Large intestine (tissue), 3 donors: ENCODE results near the gene AKAP13. TPM values are rescaled to one million over a fixed set of nuclear protein-coding genes. Genes with fewer than 3 reads are reported as not detected.

Source experiments
- DNase-seq, 2 donors: peaks; one replicate each; pipeline versions ENCODE4 v3.0.0 to v3.0.0-alpha.2; 2013
- H3K27ac ChIP-seq: one replicate; pipeline ENCODE4 v1.5.1; 2013; ENCODE audit warnings: low read length
- H3K27me3 ChIP-seq: 2 replicates; pipeline ENCODE4 v1.6.1; 2013; ENCODE audit warnings: low read length; ENCODE audit not compliant: control insufficient read depth, insufficient read depth
- H3K36me3 ChIP-seq: 2 replicates; pipeline ENCODE4 v1.6.1; 2013; ENCODE audit warnings: low read length; ENCODE audit not compliant: control insufficient read depth, insufficient read depth
- H3K4me1 ChIP-seq: one replicate; pipeline ENCODE4 v1.6.1; 2013; ENCODE audit warnings: low read length; ENCODE audit not compliant: control insufficient read depth, insufficient read depth
- H3K4me3 ChIP-seq: one replicate; pipeline ENCODE4 v1.5.1; 2013; ENCODE audit warnings: low read length
- H3K9me3 ChIP-seq: one replicate; pipeline ENCODE4 v1.6.1; 2013; ENCODE audit warnings: mild to moderate bottlenecking, low read depth, low read length, moderate library complexity; ENCODE audit not compliant: control insufficient read depth
- WGBS: methylation state at CpG from one replicate; pipeline ENCODE4 v1.1.5; 2013; ENCODE audit warnings: low lambda C conversion rate; ENCODE audit not compliant: insufficient coverage; 5-methylcytosine and 5-hydroxymethylcytosine counted together
- polyA plus RNA-seq: library from polyadenylated mRNA; unstranded; fragments of 120-200 nt; gene quantifications from one replicate; pipeline ENCODE4 v1.2.1, GENCODE V29; 2013

The AKAP13 gene
- polyA plus RNA-seq, 1 donor: 68.9 TPM

GRCh38 chr15:85780225-85780985 is 400.0 kb downstream of the AKAP13 start:
- no peaks in the 10 kb centered on the region for H3K27me3 ChIP-seq
- no peak overlapping the region for H3K27ac ChIP-seq
- 63% methylated on average over 1 of the region's 8 CpGs for WGBS
- no peak overlapping the region for H3K4me3 ChIP-seq
- DNase-seq: no peak
- H3K4me1 ChIP-seq: peaks cover 1% of the 10 kb centered on the region
- H3K36me3 ChIP-seq: no peaks in the 10 kb centered on the region
- no peaks in the 10 kb centered on the region for H3K9me3 ChIP-seq

GRCh38 chr15:85781099-85781498 is 400.7 kb downstream of the AKAP13 start:
- no peaks in the 10 kb centered on the region for H3K9me3 ChIP-seq
- no peaks in the 10 kb centered on the region for H3K27me3 ChIP-seq
- no peak overlapping the region for H3K4me3 ChIP-seq
- H3K36me3 ChIP-seq: no peaks in the 10 kb centered on the region
- DNase-seq: no peak
- H3K4me1 ChIP-seq: peaks cover 7% of the 10 kb centered on the region
- H3K27ac ChIP-seq: no peak overlapping the region
- 100% methylated on average over 2 of the region's 7 CpGs for WGBS

- Histone ChIP-seq H3K27ac (no peak overlapping the region), H3K9me3 (no peaks in the 10 kb centered on the region), H3K27me3 (no peaks in the 10 kb centered on the region), H3K4me1 (peaks cover 15% of the 10 kb centered on the region), H3K36me3 (no peaks in the 10 kb centered on the region), H3K4me3 (no peak overlapping the region)
- WGBS: no CpG with 5 or more reads among the region's 6 CpGs
- no peak for DNase-seq
These were observed 401.7 kb downstream of the AKAP13 start for GRCh38 chr15:85782064-85782463.

- H3K4me1 ChIP-seq: peaks cover 15% of the 10 kb centered on the region
- H3K4me3 ChIP-seq: no peak overlapping the region
- H3K9me3 ChIP-seq: no peaks in the 10 kb centered on the region
These were observed 405.7 kb downstream of the AKAP13 start for GRCh38 chr15:85785887-85786780.

GRCh38 chr15:85786781-85787114 is 406.3 kb downstream of the AKAP13 start:
- WGBS: no CpG with 5 or more reads among the region's 3 CpGs
- no peak for DNase-seq
- no peaks in the 10 kb centered on the region for H3K27me3 ChIP-seq
- no peak overlapping the region for H3K4me3 ChIP-seq
- peak overlapping the region; percentile 57 for H3K27ac ChIP-seq
- no peaks in the 10 kb centered on the region for H3K36me3 ChIP-seq
- no peaks in the 10 kb centered on the region for H3K9me3 ChIP-seq
- peaks cover 15% of the 10 kb centered on the region for H3K4me1 ChIP-seq

More at GRCh38 chr15:85785887-85786780, 405.7 kb downstream of the AKAP13 start:
- DNase-seq: peak; percentile 88 to 94
- peak overlapping the region; percentile 57 for H3K27ac ChIP-seq
- no CpG with 5 or more reads among the region's 10 CpGs for WGBS
- H3K27me3 ChIP-seq: no peaks in the 10 kb centered on the region
- H3K36me3 ChIP-seq: no peaks in the 10 kb centered on the region

- no peak overlapping the region for H3K27ac ChIP-seq
- peak; percentile 29 to 41 for DNase-seq
- H3K9me3 ChIP-seq: no peaks in the 10 kb centered on the region
- no peaks in the 10 kb centered on the region for H3K36me3 ChIP-seq
- H3K4me1 ChIP-seq: peaks cover 21% of the 10 kb centered on the region
- H3K27me3 ChIP-seq: no peaks in the 10 kb centered on the region
- H3K4me3 ChIP-seq: no peak overlapping the region
- WGBS: no CpG with 5 or more reads among the region's 12 CpGs
These were observed 408.5 kb downstream of the AKAP13 start for GRCh38 chr15:85788771-85789495.

- Histone ChIP-seq H3K9me3 (no peaks in the 10 kb centered on the region), H3K4me3 (no peak overlapping the region), H3K27me3 (no peaks in the 10 kb centered on the region), H3K36me3 (no peaks in the 10 kb centered on the region), H3K4me1 (peaks cover 21% of the 10 kb centered on the region), H3K27ac (no peak overlapping the region)
- DNase-seq: no peak
- WGBS: no CpG with 5 or more reads among the region's 7 CpGs
These were observed 409.1 kb downstream of the AKAP13 start for GRCh38 chr15:85789496-85789875.

- Histone ChIP-seq H3K36me3 (no peaks in the 10 kb centered on the region), H3K9me3 (no peaks in the 10 kb centered on the region), H3K27me3 (no peaks in the 10 kb centered on the region), H3K27ac (no peak overlapping the region), H3K4me1 (peaks cover 16% of the 10 kb centered on the region), H3K4me3 (no peak overlapping the region)
- no peak for DNase-seq
- WGBS: no CpG with 5 or more reads among the region's 4 CpGs
These were observed 411.8 kb downstream of the AKAP13 start for GRCh38 chr15:85792102-85792731.

- H3K4me3 ChIP-seq: peak overlapping the region; percentile 69
- peaks cover 16% of the 10 kb centered on the region for H3K4me1 ChIP-seq
- H3K9me3 ChIP-seq: no peaks in the 10 kb centered on the region
- no CpG with 5 or more reads among the region's 14 CpGs for WGBS
- no peak overlapping the region for H3K27ac ChIP-seq
- H3K27me3 ChIP-seq: no peaks in the 10 kb centered on the region
- H3K36me3 ChIP-seq: no peaks in the 10 kb centered on the region
- no peak for DNase-seq
These were observed 412.6 kb downstream of the AKAP13 start for GRCh38 chr15:85792912-85793590.
